CD4-positive, alpha-beta memory T cell (primary cell): ENCODE data around the gene AMIGO1. TPM values are rescaled to one million over a fixed set of nuclear protein-coding genes. Genes with fewer than 3 reads are reported as not detected.

Experiments
- CTCF ChIA-PET: fragments of 350-600 bp; sonication (Branson Sonifier 250); formaldehyde crosslinking; loops from one replicate; lab custom pipeline; 2021; ENCODE audit warnings: inconsistent platforms; ENCODE audit not compliant: partially characterized antibody; lab: Charles Lee
- POLR2A ChIA-PET: fragments of 350-600 bp; sonication (Branson Sonifier 250); formaldehyde crosslinking; loops from one replicate; lab custom pipeline; 2021; ENCODE audit not compliant: partially characterized antibody; lab: Charles Lee
- DNase-seq, 5 donors: peaks; one replicate each; pipeline versions ENCODE4 v3.0.0 to v3.0.0-alpha.2; 2020 to 2022; ENCODE audit warnings: mixed read lengths in 1 of 5
- H3K27ac ChIP-seq: one replicate; pipeline ENCODE4 v1.7.0; 2013; ENCODE audit warnings: low read depth, low read length
- H3K27me3 ChIP-seq: 2 replicates; pipeline ENCODE4 v1.7.0; 2013; ENCODE audit warnings: mild to moderate bottlenecking, low read length, moderate library complexity; ENCODE audit not compliant: insufficient read depth
- H3K36me3 ChIP-seq: 2 replicates; pipeline ENCODE4 v1.7.0; 2013; ENCODE audit warnings: mild to moderate bottlenecking, low read length, moderate library complexity; ENCODE audit not compliant: insufficient read depth
- H3K4me1 ChIP-seq: 2 replicates; pipeline ENCODE4 v1.7.0; 2013; ENCODE audit warnings: mild to moderate bottlenecking, low read length, moderate library complexity; ENCODE audit not compliant: insufficient read depth
- H3K4me3 ChIP-seq, 2 donors: one replicate each; pipeline ENCODE4 v1.7.0; 2013; ENCODE audit warnings: low read length in 2 of 2, mild to moderate bottlenecking in 1 of 2
- H3K9me3 ChIP-seq, 2 donors: one replicate each; pipeline ENCODE4 v1.7.0; 2013; ENCODE audit warnings: low read length in 2 of 2, control low read depth in 1 of 2; ENCODE audit not compliant: control insufficient read depth in 1 of 2
- H3K27ac Mint-ChIP-seq, 7 donors: one replicate each; pipeline ENCODE4 v1.8.0; 2020 to 2021; ENCODE audit warnings: mixed read lengths in 7 of 7, mild to moderate bottlenecking in 6 of 7, inconsistent platforms in 3 of 7, moderate library complexity in 3 of 7
- H3K27me3 Mint-ChIP-seq, 2 donors: one replicate each; pipeline ENCODE4 v1.8.0; 2020 to 2021; ENCODE audit warnings: mixed read lengths in 2 of 2
- H3K36me3 Mint-ChIP-seq, 2 donors: one replicate each; pipeline ENCODE4 v1.8.0; 2020 to 2021; ENCODE audit warnings: mixed read lengths in 2 of 2, inconsistent platforms in 1 of 2, mild to moderate bottlenecking in 1 of 2
- H3K4me1 Mint-ChIP-seq, 4 donors: one replicate each; pipeline ENCODE4 v1.8.0; 2020 to 2021; ENCODE audit warnings: mixed read lengths in 4 of 4, mild to moderate bottlenecking in 1 of 4
- H3K4me3 Mint-ChIP-seq, 8 donors: one replicate each; pipeline ENCODE4 v1.8.0; 2020 to 2021; ENCODE audit warnings: mixed read lengths in 8 of 8, mild to moderate bottlenecking in 7 of 8, moderate library complexity in 6 of 8, inconsistent platforms in 3 of 8
- H3K9me3 Mint-ChIP-seq, 8 donors: one replicate each; pipeline ENCODE4 v1.8.0; 2020 to 2021; ENCODE audit warnings: mixed read lengths in 8 of 8, mild to moderate bottlenecking in 5 of 8, inconsistent platforms in 3 of 8, moderate library complexity in 1 of 8
- intact Hi-C: fragments of 100-400 bp; cut with micrococcal nuclease; formaldehyde crosslinking; loops from one replicate; pipeline ENCODE4 v1.15.1; 2023
- polyA plus RNA-seq, 2 donors: library from polyadenylated mRNA; unstranded; fragments of 300-500 nt; fragmentation: Illumina TruSeq; gene quantifications; one replicate each; pipeline ENCODE4 v1.2.3, GENCODE V29; 2021
- total RNA-seq, 2 experiments: library from RNA; stranded (reverse); gene quantifications; one replicate each; pipeline ENCODE4 v1.2.3, GENCODE V29; 2021

AMIGO1 gene
- total and polyA plus RNA-seq, 4 experiments from 2014 or later: 6.4 to 29.3 (median 23.9) TPM

GRCh38 chr1:109538827-109539555 lies 29.5 kb upstream of the AMIGO1 start:
- no peaks in the 10 kb centered on the region for H3K36me3 ChIP-seq
- no peak overlapping the region for H3K27ac ChIP-seq
- peak overlapping the region in 1 of 7 donors; percentile 31 for H3K27ac Mint-ChIP-seq
- intact Hi-C loops: no loop called here
- peaks cover 0 to 2% of the 10 kb centered on the region in 2 donors for H3K27me3 Mint-ChIP-seq
- no peak for DNase-seq
- H3K4me1 Mint-ChIP-seq: no peaks in the 10 kb centered on the region
- POLR2A ChIA-PET: interaction anchor here (2.0 kb wide), 1 partner anchor 10 kb away, joined by 7 read pairs; the partner anchor contains the start of gene GNAI3
- no peak overlapping the region for H3K4me3 Mint-ChIP-seq
- H3K27me3 ChIP-seq: no peaks in the 10 kb centered on the region
- H3K36me3 Mint-ChIP-seq: no peaks in the 10 kb centered on the region
- H3K4me1 ChIP-seq: no peaks in the 10 kb centered on the region
- no peaks in the 10 kb centered on the region for H3K9me3 Mint-ChIP-seq
- CTCF ChIA-PET: interaction anchor here (1.4 to 21.4 kb wide), 3 partner anchors 9 to 94 kb away, joined by 4 to 1669 read pairs (median 314); partner anchors contain the start of genes AMIGO1, ATXN7L2 and CYB561D1
- no peaks in the 10 kb centered on the region for H3K9me3 ChIP-seq
- H3K4me3 ChIP-seq: no peak overlapping the region

GRCh38 chr1:109537450-109538178 lies 28.1 kb upstream of the AMIGO1 start:
- POLR2A ChIA-PET: interaction anchor here (1.0 kb wide), 1 partner anchor 11 kb away, joined by 3 read pairs; the partner anchor contains the start of gene GNAI3

GRCh38 chr1:109535971-109536491 lies 26.5 kb upstream of the AMIGO1 start:
- no peaks in the 10 kb centered on the region for H3K27me3 ChIP-seq
- peaks cover 11 to 23% (median 17%) of the 10 kb centered on the region in 4 donors for H3K4me1 Mint-ChIP-seq
- no peaks in the 10 kb centered on the region for H3K9me3 ChIP-seq
- H3K36me3 Mint-ChIP-seq: no peaks in the 10 kb centered on the region
- intact Hi-C loops: no loop called here
- peaks cover 19% of the 10 kb centered on the region for H3K4me1 ChIP-seq
- POLR2A ChIA-PET: no interaction called here
- DNase-seq: no peak
- no peak overlapping the region for H3K4me3 Mint-ChIP-seq
- H3K27ac ChIP-seq: no peak overlapping the region
- no peak overlapping the region for H3K4me3 ChIP-seq
- no peaks in the 10 kb centered on the region for H3K9me3 Mint-ChIP-seq
- H3K27ac Mint-ChIP-seq: no peak overlapping the region
- peaks cover 0 to 2% of the 10 kb centered on the region in 2 donors for H3K27me3 Mint-ChIP-seq
- no peaks in the 10 kb centered on the region for H3K36me3 ChIP-seq
- CTCF ChIA-PET: interaction anchor here (0.6 to 21.4 kb wide), 5 partner anchors 10 to 257 kb away, joined by 4 to 1669 read pairs (median 4); partner anchors contain the start of genes AMIGO1, ATXN7L2, CYB561D1 and PSRC1

More at GRCh38 chr1:109537450-109538178, 28.1 kb upstream of the AMIGO1 start:
- H3K36me3 Mint-ChIP-seq: no peaks in the 10 kb centered on the region
- H3K9me3 Mint-ChIP-seq: no peaks in the 10 kb centered on the region
- no peak overlapping the region for H3K4me3 ChIP-seq
- peaks cover 0 to 2% of the 10 kb centered on the region in 2 donors for H3K27me3 Mint-ChIP-seq
- peaks cover 2 to 7% (median 5%) of the 10 kb centered on the region in 4 donors for H3K4me1 Mint-ChIP-seq
- H3K4me1 ChIP-seq: peaks cover 3% of the 10 kb centered on the region
- H3K27ac ChIP-seq: no peak overlapping the region
- H3K9me3 ChIP-seq: no peaks in the 10 kb centered on the region
- no peak for DNase-seq
- CTCF ChIA-PET: interaction anchor here (1.0 to 21.4 kb wide), 4 partner anchors 8 to 258 kb away, joined by 3 to 1669 read pairs (median 244); partner anchors contain the start of genes AMIGO1, ATXN7L2, CYB561D1 and PSRC1
- no peaks in the 10 kb centered on the region for H3K36me3 ChIP-seq
- no peak overlapping the region for H3K4me3 Mint-ChIP-seq
- no peak overlapping the region for H3K27ac Mint-ChIP-seq
- intact Hi-C loops: no loop called here
- no peaks in the 10 kb centered on the region for H3K27me3 ChIP-seq

GRCh38 chr1:109535481-109535880 lies 26.0 kb upstream of the AMIGO1 start:
- H3K9me3 Mint-ChIP-seq: no peaks in the 10 kb centered on the region
- Histone ChIP-seq H3K27ac (no peak overlapping the region), H3K4me1 (peaks cover 24% of the 10 kb centered on the region), H3K9me3 (no peaks in the 10 kb centered on the region), H3K4me3 (no peak overlapping the region), H3K36me3 (no peaks in the 10 kb centered on the region), H3K27me3 (no peaks in the 10 kb centered on the region)
- ChIA-PET POLR2A (interaction anchor here (1.0 to 9.8 kb wide), 2 partner anchors 11 to 36 kb away, joined by 3 to 438 read pairs; partner anchors contain the start of genes AMIGO1 and CYB561D1), CTCF (interaction anchor here (0.6 to 21.4 kb wide), 7 partner anchors 10 to 256 kb away, joined by 3 to 1669 read pairs (median 4); partner anchors contain the start of genes AMIGO1, ATXN7L2, CYB561D1 and PSRC1)
- H3K4me3 Mint-ChIP-seq: peak overlapping the region in 1 of 8 donors; percentile 46
- peaks cover 0 to 2% of the 10 kb centered on the region in 2 donors for H3K27me3 Mint-ChIP-seq
- intact Hi-C loops: no loop called here
- no peaks in the 10 kb centered on the region for H3K36me3 Mint-ChIP-seq
- DNase-seq: no peak
- peaks cover 15 to 29% (median 22%) of the 10 kb centered on the region in 4 donors for H3K4me1 Mint-ChIP-seq
- H3K27ac Mint-ChIP-seq: peak overlapping the region in 2 of 7 donors; percentile 24 to 71

GRCh38 chr1:109534307-109534858 lies 24.9 kb upstream of the AMIGO1 start:
- DNase-seq: no peak
- no peaks in the 10 kb centered on the region for H3K36me3 ChIP-seq
- Mint-ChIP-seq H3K4me3 (no peak overlapping the region), H3K9me3 (no peaks in the 10 kb centered on the region), H3K27ac (peak overlapping the region in 2 of 7 donors; percentile 1 to 38), H3K4me1 (peaks cover 15 to 36% (median 25%) of the 10 kb centered on the region in 4 donors), H3K36me3 (no peaks in the 10 kb centered on the region), H3K27me3 (peaks cover 0 to 2% of the 10 kb centered on the region in 2 donors)
- no peak overlapping the region for H3K4me3 ChIP-seq
- H3K9me3 ChIP-seq: no peaks in the 10 kb centered on the region
- intact Hi-C loops: no loop called here
- H3K27ac ChIP-seq: no peak overlapping the region
- CTCF ChIA-PET: interaction anchor here (1.0 to 21.4 kb wide), 9 partner anchors 11 to 295 kb away, joined by 3 to 1669 read pairs (median 4); partner anchors contain the start of genes AMIGO1, ATXN7L2, CYB561D1 and PSRC1
- POLR2A ChIA-PET: interaction anchor here (0.6 to 9.8 kb wide), 3 partner anchors 12 to 50 kb away, joined by 3 to 438 read pairs (median 4); partner anchors contain the start of genes AMIGO1 and CYB561D1
- peaks cover 25% of the 10 kb centered on the region for H3K4me1 ChIP-seq
- no peaks in the 10 kb centered on the region for H3K27me3 ChIP-seq

GRCh38 chr1:109532365-109533136 lies 23.0 kb upstream of the AMIGO1 start:
- Histone ChIP-seq H3K27me3 (no peaks in the 10 kb centered on the region), H3K36me3 (no peaks in the 10 kb centered on the region), H3K4me1 (peaks cover 25% of the 10 kb centered on the region), H3K4me3 (peak overlapping the region; percentile 55 to 71), H3K27ac (peak overlapping the region; percentile 29), H3K9me3 (no peaks in the 10 kb centered on the region)
- Mint-ChIP-seq H3K27ac (peak overlapping the region; percentile 61 to 96 (median 89)), H3K4me3 (peak overlapping the region; percentile 77 to 91 (median 86)), H3K27me3 (peaks cover 0 to 2% of the 10 kb centered on the region in 2 donors), H3K36me3 (no peaks in the 10 kb centered on the region), H3K9me3 (no peaks in the 10 kb centered on the region), H3K4me1 (peaks cover 15 to 37% (median 25%) of the 10 kb centered on the region in 4 donors)
- intact Hi-C loops: loop anchor here (1.0 kb wide), 7 partner anchors 34 to 269 kb away; partner anchors contain the start of genes CYB561D1, PSMA5 and PSRC1
- DNase-seq: peak; percentile 84 to 90 (median 86)
- ChIA-PET CTCF (interaction anchor here (0.6 to 21.4 kb wide), 51 partner anchors 8 to 447 kb away, joined by 3 to 1669 read pairs (median 4); partner anchors contain the start of genes AMIGO1, ATXN7L2, CYB561D1 and GNAI3), POLR2A (interaction anchor here (0.7 to 9.8 kb wide), 17 partner anchors 14 to 502 kb away, joined by 3 to 438 read pairs (median 5); partner anchors contain the start of genes AHCYL1, AMIGO1, ATXN7L2 and CYB561D1)
